ENCODE measurements around the gene OSBPL1A.

- TF ChIP-seq CTCF (IDR thresholded peaks at IDR 0.05) (peak; percentile 39), RFX5 (IDR thresholded peaks at IDR 0.05; ENCODE audit: low read length) (no peak), USF2 (IDR thresholded peaks at IDR 0.05; ENCODE audit: borderline replicate concordance, low read depth, low read length) (no peak), SIN3A (IDR thresholded peaks at IDR 0.05; ENCODE audit: borderline replicate concordance, low read depth, low read length) (no peak), RXRA (IDR thresholded peaks at IDR 0.05; ENCODE audit: borderline replicate concordance, low read depth) (no peak), CHD2 (IDR thresholded peaks at IDR 0.05; ENCODE audit: low read length, partially characterized antibody) (no peak), NFIC (IDR thresholded peaks at IDR 0.05; ENCODE audit: borderline replicate concordance) (no peak), MAX (IDR thresholded peaks at IDR 0.05; ENCODE audit: low read depth) (no peak), POLR2AphosphoS5 (IDR thresholded peaks at IDR 0.05; ENCODE audit: low read depth, low read length) (no peak), YY1 (IDR thresholded peaks at IDR 0.05; ENCODE audit: low read depth) (no peak)
Measured at GRCh38 chr18:24402209-24402785, 4.7 kb upstream of the OSBPL1A start.

All from SK-N-SH (cell line).